Lung (tissue), 12 donors: ENCODE data around the gene CAP1. TPM values are rescaled to one million over a fixed set of nuclear protein-coding genes. Genes with fewer than 3 reads are reported as not detected.

Source experiments
- ATAC-seq: fragments of 200-7000 bp; cut with Tn5 transposase; one replicate; pipeline ENCODE4 v1.9.1; 2020; ENCODE audit warnings: moderate number of reproducible peaks; ENCODE audit not compliant: insufficient read depth, low FRiP score
- DNase-seq, 3 donors: peaks; one replicate each; pipeline ENCODE4 v3.0.0-alpha.2; 2013 to 2017
- H3K27ac ChIP-seq, 2 donors: one replicate each; pipeline ENCODE4 v1.5.1; 2013; ENCODE audit warnings: mild to moderate bottlenecking in 2 of 2, moderate library complexity in 2 of 2, control low read depth in 1 of 2, inconsistent platforms in 1 of 2, low read depth in 1 of 2, low read length in 1 of 2
- H3K27me3 ChIP-seq, 3 donors: one replicate each; pipeline ENCODE4 v1.5.1; 2013; ENCODE audit warnings: low read length in 2 of 3; ENCODE audit not compliant: control insufficient read depth in 3 of 3, insufficient read depth in 3 of 3
- H3K36me3 ChIP-seq, 4 donors: one replicate each; pipeline ENCODE4 v1.5.1; 2013; ENCODE audit warnings: low read length in 4 of 4, mild to moderate bottlenecking in 1 of 4, moderate library complexity in 1 of 4; ENCODE audit not compliant: control insufficient read depth in 4 of 4, insufficient read depth in 4 of 4
- H3K4me1 ChIP-seq, 5 donors: one replicate each; pipeline ENCODE4 v1.5.1; 2013; ENCODE audit warnings: low read length in 5 of 5, mild to moderate bottlenecking in 2 of 5, moderate library complexity in 1 of 5; ENCODE audit not compliant: control insufficient read depth in 5 of 5, insufficient read depth in 5 of 5
- H3K4me3 ChIP-seq: one replicate; pipeline ENCODE4 v1.5.1; 2013; ENCODE audit warnings: mild to moderate bottlenecking, control low read depth, moderate library complexity
- H3K9ac ChIP-seq, 2 donors: one replicate each; pipeline ENCODE4 v1.5.1; 2013; ENCODE audit warnings: low read length in 2 of 2, control low read depth in 1 of 2; ENCODE audit not compliant: insufficient read depth in 1 of 2
- H3K9me3 ChIP-seq, 4 donors: one replicate each; pipeline ENCODE4 v1.5.1; 2013; ENCODE audit warnings: low read length in 3 of 4, mild to moderate bottlenecking in 1 of 4, moderate library complexity in 1 of 4; ENCODE audit not compliant: control insufficient read depth in 4 of 4, insufficient read depth in 3 of 4
- CTCF ChIP-seq: IDR thresholded peaks from 2 replicates; pipeline ENCODE4 v1.5.1; 2012; ENCODE audit warnings: mild to moderate bottlenecking; ENCODE audit errors: control extremely low read depth, extremely low read depth
- WGBS, 2 donors: extraction: QIAGEN DNeasy Blood & Tissue Kit; methylation state at CpG; one replicate each; pipeline ENCODE4 v1.1.7; 2013; 5-methylcytosine and 5-hydroxymethylcytosine counted together
- polyA plus RNA-seq, 2 donors: library from polyadenylated mRNA; stranded (reverse); fragments of 200-250 nt; gene quantifications; one replicate each; pipeline ENCODE4 v1.2.1, GENCODE V29; 2013
- total RNA-seq, 2 donors: library from RNA; depleted of rRNA in 1 of 2; stranded (reverse); fragments of >200 nt in 1 of 2; gene quantifications; one replicate each; pipeline ENCODE4 v1.2.1, GENCODE V29; 2014 to 2021
- donor health status: control.
- donor health status: control.
- donor health status: Bipolar disorder and iron deficiency.
- donor health status: healthy.
- donor health status: DM: yes; HTN: yes; CAD: no.

The CAP1 gene
- total and polyA plus RNA-seq, 4 donors, result 109 to 454 (median 285) TPM

GRCh38 chr1:40014253-40014706, 26.2 kb upstream of the CAP1 start:
- Histone ChIP-seq H3K27me3 (peaks cover 0 to 3% (median 0%) of the 10 kb centered on the region in 3 donors), H3K4me3 (no peak overlapping the region), H3K27ac (no peak overlapping the region), H3K4me1 (no peaks in the 10 kb centered on the region), H3K9ac (no peak overlapping the region), H3K9me3 (peaks cover 0 to 2% (median 0%) of the 10 kb centered on the region in 4 donors), H3K36me3 (no peaks in the 10 kb centered on the region)
- WGBS, 2 donors, result 61 to 76% methylated on average over 3 of the region's 3 CpGs
- ATAC-seq (no peak), DNase-seq (no peak)
- TF ChIP-seq CTCF, result no peak

GRCh38 chr1:40014812-40015594, 25.5 kb upstream of the CAP1 start:
- peaks cover 0 to 2% (median 0%) of the 10 kb centered on the region in 4 donors for H3K9me3 ChIP-seq
- H3K27me3 ChIP-seq, result peaks cover 0 to 3% (median 0%) of the 10 kb centered on the region in 3 donors
- no peak for ATAC-seq
- H3K9ac ChIP-seq, result no peak overlapping the region
- WGBS, 2 donors, result 73 to 76% methylated on average over 10 of the region's 10 CpGs
- no peak overlapping the region for H3K4me3 ChIP-seq
- H3K36me3 ChIP-seq, result no peaks in the 10 kb centered on the region
- H3K27ac ChIP-seq, result no peak overlapping the region
- no peak for TF ChIP-seq CTCF
- no peaks in the 10 kb centered on the region for H3K4me1 ChIP-seq
- DNase-seq, result no peak

GRCh38 chr1:40017951-40018575, 22.5 kb upstream of the CAP1 start:
- no peaks in the 10 kb centered on the region for H3K36me3 ChIP-seq
- 77 to 90% methylated on average over 5 of the region's 5 CpGs for WGBS, 2 donors
- TF ChIP-seq CTCF, result no peak
- H3K9ac ChIP-seq, result no peak overlapping the region
- H3K4me1 ChIP-seq, result no peaks in the 10 kb centered on the region
- no peak overlapping the region for H3K4me3 ChIP-seq
- no peak overlapping the region for H3K27ac ChIP-seq
- no peak for ATAC-seq
- no peak for DNase-seq
- peaks cover 0 to 3% (median 0%) of the 10 kb centered on the region in 3 donors for H3K27me3 ChIP-seq
- peaks cover 0 to 2% (median 0%) of the 10 kb centered on the region in 4 donors for H3K9me3 ChIP-seq
